Stimulated activated CD8-positive, alpha-beta memory T cell treated with anti-CD3 and anti-CD28 coated beads, Interleukin-15, amount 100 ng/mL, for 4 hours (primary cell): ENCODE data around the gene PDE11A.
"Not testable (repeated sequence)": the region's sequence is repeated elsewhere in the genome, so short reads cannot be mapped to it uniquely, and the experiment has no call there.

ENCODE experiments used
- DNase-seq, 2 donors: peaks; one replicate each; pipeline ENCODE4 v3.0.0-alpha.2; 2020; ENCODE audit warnings: low read depth in 2 of 2

The PDE11A gene

DNA sequence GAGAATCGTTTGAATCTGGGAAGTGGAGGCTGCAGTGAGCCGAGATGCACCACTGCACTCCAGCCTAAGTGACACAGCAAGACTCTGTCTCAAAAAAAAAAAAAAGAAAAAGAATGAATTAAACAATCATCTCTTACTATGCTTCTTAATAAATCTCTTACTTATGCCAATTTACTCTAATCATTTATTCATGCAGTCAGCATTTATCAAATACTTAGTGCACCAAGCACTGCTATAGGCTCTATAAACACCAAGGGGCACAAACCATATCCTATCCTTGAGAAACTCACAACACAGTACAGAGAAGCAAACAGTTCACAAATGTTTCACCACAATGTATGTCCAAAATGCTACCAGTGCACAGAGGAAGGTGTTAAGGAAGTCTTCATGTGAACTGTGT, 189.4 kb downstream of the PDE11A start:
- no peak for DNase-seq

DNA sequence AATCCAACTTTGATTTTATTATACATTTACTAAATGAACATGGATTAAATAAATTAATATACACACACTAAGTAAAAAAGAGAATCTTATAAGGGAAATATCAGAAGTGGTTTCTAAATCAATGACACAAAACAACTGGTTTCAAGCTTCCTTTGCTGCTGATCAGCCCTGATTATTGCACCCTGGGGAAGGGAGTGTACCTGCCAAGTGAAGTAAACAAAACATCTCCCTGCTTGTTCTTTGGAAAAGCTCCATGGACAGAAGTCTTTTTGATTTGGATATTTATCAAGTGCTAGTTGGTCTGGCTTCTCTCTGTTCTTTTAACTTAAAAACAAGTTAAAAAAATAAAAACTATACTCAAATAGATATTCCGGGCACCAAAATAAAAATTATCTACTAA, 190.1 kb downstream of the PDE11A start:
- no peak for DNase-seq

DNA sequence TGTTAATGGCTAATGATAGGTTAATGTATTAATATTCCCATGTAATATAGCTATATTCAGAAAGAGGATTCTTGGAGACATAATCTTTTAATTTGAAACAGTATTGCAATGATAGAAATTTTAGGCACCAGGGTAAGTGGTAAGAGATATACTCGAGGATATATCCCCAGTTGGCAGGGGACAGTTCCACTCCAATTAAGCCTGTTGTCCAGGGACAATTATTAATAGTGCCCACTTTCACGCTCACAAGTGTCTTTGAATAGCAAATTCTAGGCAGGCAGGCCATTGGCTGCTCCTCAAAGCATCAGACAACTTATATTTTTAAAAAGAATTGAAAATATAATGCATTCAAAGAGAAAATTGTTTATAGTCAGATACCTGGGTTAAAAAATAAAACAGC, 190.7 kb downstream of the PDE11A start:
- DNase-seq = no peak

DNA sequence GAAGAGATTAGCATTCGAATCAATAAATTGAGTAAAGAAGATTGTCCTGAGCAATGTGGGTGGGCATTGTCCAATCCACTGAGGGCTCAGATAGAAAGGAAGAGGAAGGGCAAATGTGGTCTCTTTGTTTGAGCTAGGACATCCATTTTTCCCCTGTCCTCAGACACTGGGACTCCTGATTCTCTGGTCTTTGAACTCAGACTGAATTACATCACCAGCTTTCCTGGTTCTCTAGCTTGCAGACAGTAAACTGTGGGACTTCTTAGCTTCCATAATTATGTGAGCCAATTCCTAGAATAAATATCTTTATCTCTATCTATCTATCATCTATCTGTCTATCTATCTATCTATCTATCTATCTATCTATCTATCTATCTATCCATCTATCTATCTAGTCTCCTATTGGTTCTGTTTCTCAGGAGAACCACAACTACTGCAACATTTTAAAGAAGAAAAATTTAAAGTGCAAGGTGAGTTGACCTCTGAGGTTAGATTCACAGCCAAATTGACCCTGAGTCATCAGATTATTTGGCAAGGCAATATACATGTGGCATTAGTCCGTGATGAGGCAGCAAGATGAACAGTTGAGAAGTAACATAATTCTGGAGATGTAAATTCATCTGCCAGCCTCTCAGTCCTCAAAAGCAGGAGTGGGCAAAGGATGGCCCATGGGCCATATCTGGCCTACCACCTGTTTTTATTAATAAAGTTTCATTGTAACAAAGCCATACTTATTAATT, 191.4 kb downstream of the PDE11A start:
- DNase-seq = no peak

DNA sequence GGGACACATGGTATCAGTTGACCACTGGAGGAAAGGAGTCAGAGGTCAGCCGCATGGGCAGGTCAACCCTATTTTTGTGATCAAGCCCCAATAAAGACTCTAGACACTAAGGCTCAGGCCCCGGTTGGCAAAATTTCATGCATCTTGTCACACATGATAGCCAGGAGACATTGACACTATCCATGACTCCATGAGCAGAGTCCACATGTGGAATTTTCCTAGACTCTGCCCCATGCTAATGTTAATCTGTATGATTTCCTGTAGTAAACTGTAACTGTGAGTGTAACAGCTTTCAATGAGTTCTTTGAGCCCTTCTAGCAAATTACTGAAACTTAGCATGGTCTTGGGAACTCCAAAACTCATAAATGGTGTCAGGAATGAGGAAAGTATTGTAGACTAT, 192.3 kb downstream of the PDE11A start:
- DNase-seq = no peak

DNA sequence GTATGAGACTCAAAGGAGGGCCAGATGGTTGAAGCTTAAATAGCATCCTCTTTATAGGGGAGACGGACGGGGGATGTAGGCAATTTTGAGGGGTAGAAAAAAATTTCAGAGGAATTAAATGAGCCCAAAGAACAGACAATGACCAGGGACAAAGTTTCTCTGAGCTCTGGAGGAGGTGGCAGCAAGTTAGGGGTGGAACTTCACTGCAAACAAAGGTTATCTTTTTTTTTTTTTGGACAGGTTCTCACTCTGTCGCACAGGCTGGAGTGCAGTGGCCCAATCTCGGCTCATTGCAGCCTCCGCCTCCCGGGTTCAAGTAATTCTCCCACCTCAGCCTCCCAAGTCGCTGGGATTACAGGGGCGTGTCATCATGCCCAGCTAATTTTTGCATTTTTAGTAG, 195.6 kb downstream of the PDE11A start:
- DNase-seq = no peak

DNA sequence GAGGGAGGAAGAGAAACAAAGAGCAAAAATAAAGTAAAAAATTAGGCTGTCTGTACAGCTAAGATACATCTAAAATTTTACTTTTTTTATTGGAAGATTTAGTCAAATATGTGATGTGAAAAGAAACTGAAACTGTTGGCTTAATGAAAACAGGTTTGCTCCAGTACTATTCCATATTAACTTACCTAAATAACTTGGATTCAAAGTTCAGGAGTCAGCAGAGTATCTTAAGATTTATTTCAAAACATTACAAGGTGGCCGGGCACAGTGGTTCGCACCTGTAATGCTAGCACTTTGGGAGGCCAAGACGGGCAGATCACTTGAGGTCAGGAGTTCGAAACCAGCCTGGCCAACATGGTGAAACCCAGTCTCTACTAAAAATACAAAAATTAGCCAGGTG, 197.9 kb downstream of the PDE11A start:
- no peak for DNase-seq

DNA sequence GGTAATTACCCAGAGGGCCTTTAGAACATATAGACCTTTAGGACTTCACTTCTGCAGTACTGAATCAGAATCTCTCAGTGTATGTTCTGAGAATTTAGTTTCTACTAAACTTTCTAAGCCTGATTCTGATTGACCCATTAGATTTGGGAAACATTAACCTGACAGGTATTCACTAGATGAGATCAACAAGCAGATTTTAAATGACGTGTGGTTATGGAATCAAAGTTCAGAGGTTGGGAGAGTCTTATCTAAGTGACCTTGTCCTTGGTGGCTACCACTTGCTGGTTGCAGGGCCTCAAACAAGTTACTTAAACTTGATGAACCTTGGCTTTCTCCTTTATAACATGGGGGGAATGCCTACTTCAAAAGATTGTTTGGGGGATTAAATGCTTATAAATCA, 198.7 kb downstream of the PDE11A start:
- no peak for DNase-seq

DNA sequence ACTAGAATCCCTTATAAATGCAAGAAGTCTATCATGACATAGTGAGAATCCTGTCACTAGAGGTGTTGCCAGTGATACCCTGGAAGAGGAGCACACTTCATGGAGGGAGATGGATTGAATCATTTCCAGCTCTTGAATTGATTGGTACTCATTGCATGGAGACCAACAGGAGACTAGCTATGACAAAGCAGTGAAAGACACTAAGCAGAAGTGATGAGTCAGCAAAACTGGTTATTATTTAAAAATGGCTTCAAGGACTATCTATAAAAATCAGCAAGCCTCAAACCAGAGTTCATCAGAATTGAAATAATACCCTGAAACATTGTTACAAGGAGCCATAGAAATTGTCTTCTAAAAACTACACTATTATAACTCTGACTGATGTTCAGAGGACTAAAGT, 200.3 kb downstream of the PDE11A start:
- no peak for DNase-seq

DNA sequence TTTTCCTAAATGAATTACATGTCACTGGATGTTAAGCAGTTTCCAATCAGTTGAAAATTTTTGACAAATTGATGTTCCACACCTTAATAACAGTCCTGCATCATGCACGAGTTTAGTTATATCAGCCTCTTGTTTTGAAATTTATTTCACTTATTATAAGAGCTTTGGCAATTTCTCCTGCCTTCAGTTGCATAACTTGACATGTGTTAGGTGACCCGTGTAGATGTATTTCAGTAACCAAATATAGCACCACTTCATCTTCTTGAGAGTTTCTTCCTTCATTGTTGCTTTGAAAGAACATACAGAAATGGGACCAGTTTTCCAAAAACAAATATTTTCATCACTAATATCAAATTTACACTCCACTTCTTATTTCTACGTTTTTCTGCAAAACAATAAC, 202.7 kb downstream of the PDE11A start:
- no peak for DNase-seq

DNA sequence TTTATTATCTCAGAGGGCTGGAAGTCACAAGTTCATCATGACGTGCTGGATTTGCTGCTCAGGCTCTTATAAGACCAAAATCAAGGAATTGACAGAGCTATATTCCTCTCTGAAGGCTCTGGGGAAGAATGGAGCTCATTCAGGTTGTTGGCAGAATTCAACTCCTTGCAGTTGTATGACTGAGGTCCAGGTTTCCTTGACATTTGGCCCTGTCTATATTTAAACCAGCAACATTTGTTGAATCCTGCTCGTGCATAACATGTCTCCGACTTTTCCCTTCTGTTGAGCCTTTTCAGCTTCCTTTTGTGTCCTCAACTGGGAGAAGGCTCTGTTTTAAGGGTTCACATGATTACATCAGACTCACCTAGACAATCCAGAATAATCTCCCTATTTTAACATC, 203.4 kb downstream of the PDE11A start:
- DNase-seq = no peak

DNA sequence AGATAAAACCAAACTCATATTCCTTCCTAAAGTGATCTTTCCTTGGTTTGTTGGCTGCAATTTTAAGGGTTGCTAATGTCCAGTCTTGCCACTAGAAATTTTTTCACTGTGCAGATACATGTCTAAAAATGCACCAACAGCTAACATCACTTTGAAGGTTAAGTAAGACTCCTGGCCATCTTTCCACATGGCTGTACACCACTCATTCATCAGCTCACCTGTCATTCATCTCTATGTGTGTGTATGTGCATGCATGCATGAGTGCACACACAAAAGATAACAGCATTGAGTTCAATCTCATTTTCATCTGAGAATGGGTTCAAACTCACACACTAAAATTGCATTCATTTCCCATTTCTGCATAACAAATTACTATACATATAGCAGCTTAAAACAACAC, 203.8 kb downstream of the PDE11A start:
- DNase-seq = no peak

DNA sequence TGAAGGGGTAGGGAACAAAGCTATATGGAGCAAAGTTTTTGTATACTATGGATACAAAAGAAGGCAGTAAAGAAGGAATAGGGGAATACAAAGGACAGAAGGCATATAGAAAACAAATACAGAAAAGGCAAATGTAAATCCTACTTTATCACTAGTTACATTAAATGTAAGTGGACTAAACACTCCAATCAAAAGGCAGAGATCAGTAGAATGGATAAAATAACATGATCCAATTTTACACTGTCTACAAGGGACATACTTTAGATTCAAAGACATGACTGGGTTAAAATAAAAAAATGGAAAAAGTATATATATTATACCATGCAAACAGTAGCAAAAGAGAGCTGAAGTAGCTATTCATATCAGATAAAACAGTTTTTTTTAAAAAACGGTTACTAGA, 215.0 kb downstream of the PDE11A start:
- no peak for DNase-seq

DNA sequence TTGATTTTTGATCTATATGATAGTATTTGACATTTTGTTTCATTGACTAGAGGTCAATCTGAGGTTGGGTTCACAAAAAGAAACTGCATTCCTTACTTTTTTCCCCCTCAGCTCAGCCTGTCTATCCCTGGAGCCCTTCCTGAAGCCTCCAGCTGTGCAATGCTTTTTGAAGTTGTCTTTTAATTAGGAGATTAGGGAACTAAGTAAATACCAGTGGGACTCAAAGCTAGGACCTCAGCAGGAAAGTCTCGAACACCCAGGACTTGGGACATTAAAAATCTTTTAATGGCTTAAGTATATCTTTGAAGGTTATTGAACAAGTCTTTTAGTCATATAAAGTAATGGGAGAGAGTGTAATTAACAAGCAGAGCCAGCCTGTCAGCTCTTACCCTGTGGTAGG, 220.2 kb downstream of the PDE11A start:
- no peak for DNase-seq

DNA sequence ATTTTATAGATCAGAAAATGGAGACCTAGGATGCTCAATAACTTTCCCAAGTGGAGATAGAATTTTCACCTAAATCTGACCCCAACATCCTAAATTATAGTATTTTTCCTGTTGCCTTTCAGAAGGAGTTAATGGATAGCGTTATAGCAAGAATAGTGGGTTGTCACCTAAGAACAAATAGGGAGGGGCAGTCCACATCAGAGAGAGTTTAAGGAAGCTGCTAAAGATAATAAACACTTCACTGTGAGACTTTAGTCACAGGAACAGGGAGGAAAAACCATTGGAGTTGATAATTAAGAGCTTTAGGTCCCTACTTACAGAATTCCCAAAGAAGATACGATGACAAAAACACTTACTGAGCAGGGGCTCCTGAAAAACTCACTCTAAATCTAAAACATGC, 229.4 kb downstream of the PDE11A start:
- DNase-seq = no peak

DNA sequence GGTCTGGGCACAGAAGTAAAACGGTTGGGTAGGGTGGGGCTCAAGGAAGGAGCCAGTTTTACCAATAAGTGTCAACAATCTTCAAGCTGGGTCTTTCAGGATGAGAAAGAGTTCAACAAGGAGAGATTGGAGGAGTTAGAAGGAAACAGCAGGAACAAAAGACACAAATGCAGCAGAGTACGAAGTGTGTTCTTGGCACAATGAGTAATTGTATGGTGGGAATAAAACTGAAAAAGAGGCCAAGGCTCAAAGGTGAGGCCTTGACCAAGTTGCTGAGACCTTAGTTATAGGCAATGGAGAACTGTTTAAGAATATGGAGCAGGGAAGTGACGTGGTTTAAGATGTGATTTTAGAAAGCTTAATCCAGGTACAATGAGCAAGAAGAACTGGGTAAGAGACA, 230.3 kb downstream of the PDE11A start:
- DNase-seq = no peak

DNA sequence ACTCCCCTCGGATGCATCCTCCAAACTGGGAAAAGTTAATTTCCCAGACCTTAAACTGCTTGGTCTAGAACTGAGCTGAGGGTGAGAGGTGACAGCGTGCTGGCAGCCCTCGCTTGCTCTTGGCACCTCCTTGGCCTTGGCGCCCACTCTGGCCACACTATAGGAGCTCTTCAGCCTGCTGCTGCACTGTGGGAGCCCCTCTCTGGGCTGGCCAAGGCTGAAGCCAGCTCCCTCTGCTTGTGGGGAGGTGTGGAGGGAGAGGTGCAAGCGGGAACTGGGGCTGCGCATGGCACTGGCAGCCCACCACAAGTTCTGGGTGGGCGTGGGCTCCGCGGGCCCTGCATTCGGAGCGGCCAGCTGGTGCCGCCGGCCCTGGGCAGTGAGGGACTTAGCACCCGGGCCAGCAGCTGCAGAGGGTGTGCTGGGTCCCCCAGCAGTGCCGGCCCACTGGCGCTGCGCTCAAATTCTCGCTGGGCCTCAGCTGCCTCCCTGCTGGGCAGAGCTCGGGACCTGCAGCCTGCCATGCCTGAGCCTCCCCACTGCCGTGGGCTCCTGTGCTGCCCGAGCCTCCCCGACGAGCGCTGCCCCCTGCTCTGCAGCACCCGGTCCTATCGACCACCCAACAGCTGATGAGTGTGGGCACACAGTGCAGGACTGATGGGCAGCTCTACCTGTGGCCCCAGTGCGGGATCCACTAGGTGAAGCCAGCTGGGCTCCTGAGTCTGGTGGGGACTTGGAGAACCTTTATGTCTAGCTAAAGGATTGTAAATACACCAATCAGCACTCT, 237.0 kb downstream of the PDE11A start:
- DNase-seq = not testable (repeated sequence)

DNA sequence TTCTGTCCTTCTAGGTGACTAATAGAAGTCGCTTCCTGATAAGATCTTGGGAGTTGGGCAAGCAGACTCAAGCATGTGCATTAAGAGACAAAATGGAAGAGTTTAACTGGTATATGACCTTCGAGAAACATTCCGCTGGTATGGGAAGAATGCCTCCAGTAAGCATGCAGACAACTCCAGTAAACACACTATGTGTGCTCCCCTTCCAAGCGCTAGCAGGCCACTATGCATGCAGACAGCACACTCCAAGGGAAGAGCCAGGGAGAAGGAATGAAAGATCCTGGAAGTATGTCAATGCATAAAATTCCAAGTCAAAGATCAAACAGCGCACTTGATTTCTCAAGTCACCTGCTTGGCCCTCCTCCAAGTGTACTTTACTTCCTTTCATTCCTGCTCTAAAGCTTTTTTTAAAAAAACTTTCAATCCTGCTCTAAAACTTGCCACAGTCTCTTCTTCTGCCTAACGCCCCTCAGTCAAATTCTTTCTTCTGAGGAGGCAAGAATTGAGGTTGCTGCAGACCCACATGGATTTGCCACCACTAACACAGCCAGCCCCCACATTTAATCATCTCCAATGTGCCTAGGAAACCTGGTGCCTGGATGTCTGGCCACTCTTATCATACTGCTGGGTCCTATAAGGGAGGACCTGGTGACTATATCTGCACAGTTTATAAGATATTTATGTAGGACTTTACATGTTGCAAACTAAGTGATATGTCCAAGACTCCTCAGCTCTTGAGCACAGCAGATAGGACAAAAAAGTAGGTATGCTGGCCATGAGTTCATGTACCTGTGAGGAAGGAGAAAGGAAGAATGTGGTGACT, 239.8 kb downstream of the PDE11A start:
- DNase-seq = no peak

DNA sequence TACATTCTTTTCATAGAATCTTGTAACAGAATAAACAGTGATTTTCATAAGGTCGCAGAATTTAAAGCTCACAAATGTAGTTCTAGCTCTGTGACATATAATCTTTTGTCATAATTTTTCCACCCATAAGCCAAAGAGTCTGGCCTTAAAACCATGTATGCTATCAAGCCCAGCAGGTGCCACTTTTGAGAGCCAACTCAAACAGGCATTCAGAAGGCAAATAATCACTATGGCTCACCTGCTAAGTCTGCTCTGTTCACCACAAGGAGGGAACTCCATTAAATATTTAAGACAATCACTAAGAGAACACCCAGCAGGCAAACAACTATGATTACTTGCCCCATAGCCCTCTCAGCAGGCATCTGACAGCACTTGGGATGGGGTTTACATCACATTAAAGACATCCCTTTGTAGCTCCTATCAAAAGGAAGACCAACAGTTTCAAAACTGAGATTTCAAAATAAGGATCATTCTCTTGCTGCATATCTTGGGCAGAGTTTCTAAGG, 241.6 kb downstream of the PDE11A start:
- DNase-seq = no peak

DNA sequence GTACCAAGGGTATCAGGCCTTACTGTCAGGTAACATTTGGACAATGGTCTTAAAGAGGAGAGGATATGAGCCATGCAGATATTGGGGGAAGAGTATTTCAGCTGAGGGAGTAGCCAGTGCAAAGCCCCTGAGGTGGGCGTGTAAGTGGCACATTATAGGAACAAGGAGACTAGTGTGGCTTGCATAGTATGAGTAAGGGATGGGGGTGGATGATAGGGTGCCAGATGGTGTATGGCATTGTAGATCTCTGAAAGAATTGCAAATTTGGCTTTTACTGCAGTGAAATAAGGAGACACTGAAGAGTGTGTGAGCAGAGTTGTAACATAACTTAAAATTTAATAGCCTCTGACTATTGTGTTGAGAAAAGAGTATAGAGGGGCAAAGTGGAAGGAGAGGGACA, 244.0 kb downstream of the PDE11A start:
- DNase-seq = no peak

DNA sequence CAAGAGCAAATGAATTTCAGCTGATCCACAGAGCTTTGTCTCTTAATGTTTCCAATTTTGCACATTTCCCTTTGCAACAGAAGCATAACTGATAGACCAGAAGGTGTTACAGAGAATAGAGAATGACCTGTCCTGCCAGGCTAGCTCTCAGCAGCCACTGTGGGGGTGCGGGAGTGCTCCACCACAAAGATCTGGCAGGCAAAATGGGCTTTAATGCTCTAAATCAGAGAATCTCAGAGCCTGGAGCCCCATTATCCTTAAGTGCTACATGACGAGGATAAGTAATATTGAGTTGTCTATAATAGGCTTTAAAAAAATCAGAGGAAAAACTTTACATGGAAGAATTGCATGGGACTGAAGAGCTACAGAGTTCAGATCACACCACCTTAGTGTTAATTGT, 245.7 kb downstream of the PDE11A start:
- no peak for DNase-seq

DNA sequence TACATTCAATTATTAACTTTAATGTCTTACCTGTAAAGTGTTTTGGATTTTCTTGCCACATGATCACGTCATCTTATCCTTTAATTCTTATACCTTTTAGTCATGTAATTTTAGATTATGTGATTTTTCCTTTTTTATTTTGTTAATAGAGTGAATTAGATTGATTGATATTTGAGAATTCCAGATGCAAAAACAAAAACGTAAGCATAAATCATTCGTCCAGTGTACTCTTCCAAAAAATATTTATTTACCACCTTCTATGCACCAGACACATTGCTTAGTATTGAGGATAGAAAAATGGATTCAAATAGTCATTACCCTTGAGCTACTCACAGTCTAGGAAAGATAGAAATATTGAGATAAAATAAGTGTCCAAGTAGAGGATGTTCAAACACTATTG, 249.6 kb downstream of the PDE11A start:
- no peak for DNase-seq
